Measurements from ENCODE around the gene LPCAT4. TPM values are rescaled to one million over a fixed set of nuclear protein-coding genes. Genes with fewer than 3 reads are reported as not detected.

The LPCAT4 gene
- total RNA-seq, 1 donor, result 11.9 TPM

DNA sequence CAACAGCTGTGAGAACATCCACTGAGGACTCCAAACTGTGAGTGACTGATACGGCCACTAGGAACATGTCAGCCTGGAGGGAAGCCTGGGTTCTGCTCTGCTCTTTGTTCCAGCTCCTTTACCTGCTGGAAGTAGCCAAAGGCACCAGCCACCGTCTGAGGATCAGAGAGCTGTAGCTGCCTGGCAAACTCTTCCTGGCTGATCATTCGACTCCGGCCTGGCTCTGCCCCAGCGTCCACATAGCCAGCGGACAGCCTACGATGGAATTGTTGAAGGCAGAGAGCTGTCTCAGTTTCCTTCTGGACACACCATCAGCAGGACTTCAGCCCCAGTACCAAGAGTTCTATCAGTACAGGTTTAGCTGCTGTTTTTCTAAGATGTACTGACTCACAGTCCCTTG, 5.7 kb downstream of the LPCAT4 start:
- Histone ChIP-seq H3K4me3 (ENCODE audit: insufficient read depth, low read length) (no peak overlapping the region), H3K9me3 (ENCODE audit: low read depth, low read length) (no peaks in the 10 kb centered on the region), H3K4me1 (ENCODE audit: insufficient read depth, low read length) (peaks cover 11% of the 10 kb centered on the region), H3K36me3 (ENCODE audit: insufficient read depth, low read length) (peaks cover 41% of the 10 kb centered on the region), H2AFZ (ENCODE audit: low read length) (no peak overlapping the region), H4K20me1 (ENCODE audit: insufficient read depth, low read length) (peaks cover 7% of the 10 kb centered on the region), H3K27me3 (ENCODE audit: insufficient read depth, low read length) (no peaks in the 10 kb centered on the region), H3K4me2 (ENCODE audit: insufficient read depth, low read length) (no peak overlapping the region), H3K27ac (ENCODE audit: low read depth, low read length) (no peak overlapping the region), H3K79me2 (ENCODE audit: insufficient read depth, low read length) (peaks cover 17% of the 10 kb centered on the region)
- peak; percentile 86 for DNase-seq (ENCODE audit: insufficient read length, low spot score, missing footprints)
- TF ChIP-seq CTCF (IDR thresholded peaks at IDR 0.05; ENCODE audit: extremely low read depth, low read depth, low read length), result no peak

- TF ChIP-seq CTCF (IDR thresholded peaks at IDR 0.05; ENCODE audit: extremely low read depth, low read depth, low read length), result no peak
- H3K4me1 ChIP-seq (ENCODE audit: insufficient read depth, low read length), result peaks cover 2% of the 10 kb centered on the region
- no peak overlapping the region for H2AFZ ChIP-seq (ENCODE audit: low read length)
- no peaks in the 10 kb centered on the region for H4K20me1 ChIP-seq (ENCODE audit: insufficient read depth, low read length)
- H3K4me2 ChIP-seq (ENCODE audit: insufficient read depth, low read length), result no peak overlapping the region
- H3K4me3 ChIP-seq (ENCODE audit: insufficient read depth, low read length), result no peak overlapping the region
- H3K27ac ChIP-seq (ENCODE audit: low read depth, low read length), result no peak overlapping the region
- peaks cover 8% of the 10 kb centered on the region for H3K79me2 ChIP-seq (ENCODE audit: insufficient read depth, low read length)
- DNase-seq (ENCODE audit: insufficient read length, low spot score, missing footprints), result no peak
- H3K27me3 ChIP-seq (ENCODE audit: insufficient read depth, low read length), result no peaks in the 10 kb centered on the region
- H3K36me3 ChIP-seq (ENCODE audit: insufficient read depth, low read length), result peaks cover 42% of the 10 kb centered on the region
- no peaks in the 10 kb centered on the region for H3K9me3 ChIP-seq (ENCODE audit: low read depth, low read length)
Measured at GRCh38 chr15:34360298-34360697, 6.7 kb downstream of the LPCAT4 start.

DNA sequence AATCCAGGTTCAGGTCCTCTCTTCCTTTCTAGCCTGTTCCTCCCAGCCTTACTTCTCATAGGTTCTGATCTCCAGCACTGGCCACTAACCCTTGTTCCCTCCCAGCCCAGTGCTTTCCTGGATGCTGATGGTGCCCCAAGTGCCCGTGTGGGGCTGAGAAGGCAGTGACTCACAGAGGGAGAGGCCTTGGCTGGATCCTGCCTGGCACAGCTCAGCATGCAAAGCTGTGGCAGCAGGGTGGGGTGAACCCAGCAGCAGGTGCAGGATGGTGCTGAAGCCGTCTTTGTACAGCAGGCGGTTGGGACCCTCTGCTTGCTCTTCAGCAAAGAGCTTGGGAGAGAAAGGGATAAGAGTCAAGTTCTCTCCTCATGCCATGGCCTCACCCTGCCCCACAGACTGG, 7.6 kb downstream of the LPCAT4 start:
- Histone ChIP-seq H3K79me2 (ENCODE audit: insufficient read depth, low read length) (no peaks in the 10 kb centered on the region), H4K20me1 (ENCODE audit: insufficient read depth, low read length) (no peaks in the 10 kb centered on the region), H3K4me3 (ENCODE audit: insufficient read depth, low read length) (no peak overlapping the region), H3K36me3 (ENCODE audit: insufficient read depth, low read length) (peaks cover 42% of the 10 kb centered on the region), H3K27ac (ENCODE audit: low read depth, low read length) (no peak overlapping the region), H3K27me3 (ENCODE audit: insufficient read depth, low read length) (no peaks in the 10 kb centered on the region), H3K9me3 (ENCODE audit: low read depth, low read length) (no peaks in the 10 kb centered on the region), H3K4me2 (ENCODE audit: insufficient read depth, low read length) (no peak overlapping the region), H2AFZ (ENCODE audit: low read length) (no peak overlapping the region), H3K4me1 (ENCODE audit: insufficient read depth, low read length) (no peaks in the 10 kb centered on the region)
- peak; percentile 86 for DNase-seq (ENCODE audit: insufficient read length, low spot score, missing footprints)
- TF ChIP-seq CTCF (IDR thresholded peaks at IDR 0.05; ENCODE audit: extremely low read depth, low read depth, low read length), result no peak

DNA sequence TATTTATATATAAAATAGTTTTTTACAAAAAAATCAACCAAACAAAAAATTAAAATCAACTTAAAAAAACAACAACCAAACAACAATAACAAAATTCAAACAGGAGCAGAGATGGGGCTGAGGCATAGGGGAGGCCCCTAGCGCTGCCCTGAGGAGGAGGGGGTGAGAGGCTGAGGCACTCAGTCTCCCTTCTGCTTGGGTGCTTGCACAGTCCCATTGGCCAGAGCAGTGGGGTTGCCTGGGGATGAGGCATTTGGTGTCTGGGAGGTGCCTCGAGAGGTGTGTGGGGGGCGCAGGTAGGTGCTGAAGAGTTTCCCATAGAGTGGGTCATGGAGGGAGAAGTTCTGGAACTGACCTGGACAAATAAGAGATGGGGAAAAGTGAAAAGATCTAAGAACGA, 8.0 kb downstream of the LPCAT4 start:
- H3K27ac ChIP-seq (ENCODE audit: low read depth, low read length), result no peak overlapping the region
- peaks cover 40% of the 10 kb centered on the region for H3K36me3 ChIP-seq (ENCODE audit: insufficient read depth, low read length)
- no peak overlapping the region for H2AFZ ChIP-seq (ENCODE audit: low read length)
- TF ChIP-seq CTCF (IDR thresholded peaks at IDR 0.05; ENCODE audit: extremely low read depth, low read depth, low read length), result no peak
- DNase-seq (ENCODE audit: insufficient read length, low spot score, missing footprints), result no peak
- no peaks in the 10 kb centered on the region for H3K9me3 ChIP-seq (ENCODE audit: low read depth, low read length)
- no peaks in the 10 kb centered on the region for H4K20me1 ChIP-seq (ENCODE audit: insufficient read depth, low read length)
- no peak overlapping the region for H3K4me2 ChIP-seq (ENCODE audit: insufficient read depth, low read length)
- H3K4me3 ChIP-seq (ENCODE audit: insufficient read depth, low read length), result no peak overlapping the region
- no peaks in the 10 kb centered on the region for H3K27me3 ChIP-seq (ENCODE audit: insufficient read depth, low read length)
- H3K79me2 ChIP-seq (ENCODE audit: insufficient read depth, low read length), result no peaks in the 10 kb centered on the region
- H3K4me1 ChIP-seq (ENCODE audit: insufficient read depth, low read length), result no peaks in the 10 kb centered on the region

Measured in osteoblast (primary cell).